HEK293 (cell line): ENCODE data around the gene AHRR.

Source experiments
- CTCF ChIA-PET: fragments of 350-600 bp; formaldehyde crosslinking; extraction: SDS; loops from one replicate; lab custom pipeline; 2021; ENCODE audit warnings: antibody characterized with exemption; lab: Yijun Ruan, JAX
- POLR2A ChIA-PET: fragments of 300-600 bp; formaldehyde crosslinking; extraction: SDS; loops from one replicate; lab custom pipeline; 2020; ENCODE audit warnings: antibody characterized with exemption, inconsistent platforms; lab: Yijun Ruan, JAX
- H3K27ac ChIP-seq: fragments of 200-500 bp; sonication (Bioruptor generic); 2 replicates; pipeline ENCODE4 v1.5.1; 2014; ENCODE audit warnings: low read depth, low read length, control low read depth, inconsistent platforms; ENCODE audit errors: extremely low read depth
- H3K36me3 ChIP-seq, 2 experiments: fragments of 200-500 bp in 1 of 2; sonication (Bioruptor generic) in 1 of 2; 1 replicate in 1 of 2; 2 replicates in 1 of 2; pipeline ENCODE4 v1.5.1; 2014 to 2017; ENCODE audit warnings: inconsistent platforms in 2 of 2, low read length in 2 of 2; ENCODE audit not compliant: control insufficient read depth in 2 of 2, insufficient read depth in 1 of 2
- H3K4me1 ChIP-seq: fragments of 200-500 bp; sonication (Bioruptor generic); 2 replicates; pipeline ENCODE4 v1.5.1; 2014; ENCODE audit warnings: mild to moderate bottlenecking, low read length, inconsistent platforms; ENCODE audit not compliant: control insufficient read depth, insufficient read depth
- H3K4me3 ChIP-seq: 2 replicates; pipeline ENCODE4 v1.5.1; 2011; ENCODE audit warnings: low read depth, mild to moderate bottlenecking, control low read depth, low read length, moderate library complexity
- H3K9me3 ChIP-seq: fragments of 200-500 bp; sonication (Bioruptor generic); 2 replicates; pipeline ENCODE4 v1.5.1; 2014; ENCODE audit warnings: low read depth, low read length, inconsistent platforms; ENCODE audit not compliant: control insufficient read depth, insufficient read depth
- FEZF1 ChIP-seq: fragments of 450-650 bp; formaldehyde crosslinking; IDR thresholded peaks from 2 replicates; pipeline ENCODE4 v1.5.1; 2016; ENCODE audit warnings: missing biosample characterization, missing genetic modification characterization
- GLI2 ChIP-seq: fragments of 450-650 bp; formaldehyde crosslinking; IDR thresholded peaks from 2 replicates; pipeline ENCODE4; 2017; ENCODE audit warnings: missing biosample characterization, missing genetic modification characterization, low read depth, borderline replicate concordance
- IKZF3 ChIP-seq: fragments of 450-650 bp; IDR thresholded peaks from 2 replicates; pipeline ENCODE4 v1.5.0; 2018; ENCODE audit warnings: missing biosample characterization, mild to moderate bottlenecking, missing genetic modification characterization, moderate library complexity
- KLF9 ChIP-seq: fragments of 450-650 bp; formaldehyde crosslinking; IDR thresholded peaks from 2 replicates; pipeline ENCODE4 v1.5.1; 2016; ENCODE audit warnings: missing biosample characterization, missing genetic modification characterization, low read depth
- PRDM2 ChIP-seq: fragments of 450-650 bp; formaldehyde crosslinking; IDR thresholded peaks from 2 replicates; pipeline ENCODE4 v1.5.1; 2016; ENCODE audit warnings: missing biosample characterization, missing genetic modification characterization, borderline replicate concordance
- SALL2 ChIP-seq: fragments of 450-650 bp; formaldehyde crosslinking; IDR thresholded peaks from 2 replicates; pipeline ENCODE4 v1.5.0; 2017; ENCODE audit warnings: missing biosample characterization, mild to moderate bottlenecking, missing genetic modification characterization, borderline replicate concordance
- TRIM28 ChIP-seq: IDR thresholded peaks from 2 replicates; pipeline ENCODE4 v1.6.1; 2011; ENCODE audit warnings: low read length, control low read depth, borderline replicate concordance
- ZNF391 ChIP-seq: fragments of 450-650 bp; formaldehyde crosslinking; IDR thresholded peaks from 2 replicates; pipeline ENCODE4 v1.5.1; 2016; ENCODE audit warnings: low read depth, missing biosample characterization, missing genetic modification characterization, borderline replicate concordance
- ZNF449 ChIP-seq: fragments of 450-650 bp; formaldehyde crosslinking; IDR thresholded peaks from 2 replicates; pipeline ENCODE4 v1.5.1; 2017; ENCODE audit warnings: missing biosample characterization, mild to moderate bottlenecking, missing genetic modification characterization, moderate library complexity
- ZNF473 ChIP-seq: fragments of 450-650 bp; formaldehyde crosslinking; IDR thresholded peaks from 2 replicates; pipeline ENCODE4 v1.5.1; 2017; ENCODE audit warnings: missing biosample characterization, missing genetic modification characterization
- ZNF571 ChIP-seq: fragments of 450-650 bp; formaldehyde crosslinking; IDR thresholded peaks from 2 replicates; pipeline ENCODE4 v1.5.0; 2017; ENCODE audit warnings: missing biosample characterization, missing genetic modification characterization
- ZNF658 ChIP-seq: fragments of 450-650 bp; formaldehyde crosslinking; IDR thresholded peaks from 2 replicates; pipeline ENCODE4; 2016; ENCODE audit warnings: missing biosample characterization, missing genetic modification characterization
- ZNF791 ChIP-seq: fragments of 450-650 bp; formaldehyde crosslinking; IDR thresholded peaks from 2 replicates; pipeline ENCODE4 v1.5.1; 2016; ENCODE audit warnings: missing biosample characterization, missing genetic modification characterization
- ZNF792 ChIP-seq: fragments of 450-650 bp; formaldehyde crosslinking; IDR thresholded peaks from 2 replicates; pipeline ENCODE4 v1.5.1; 2016; ENCODE audit warnings: missing biosample characterization, missing genetic modification characterization
- ZSCAN30 ChIP-seq: fragments of 450-650 bp; IDR thresholded peaks from 2 replicates; pipeline ENCODE4 v1.5.1; 2018; ENCODE audit warnings: missing biosample characterization, mild to moderate bottlenecking, missing genetic modification characterization, moderate library complexity
- TF ChIP-seq, protein P1 (sequence below): fragments of 450-650 bp; formaldehyde crosslinking; IDR thresholded peaks from 2 replicates; pipeline ENCODE4 v1.5.1; 2016; ENCODE audit warnings: missing biosample characterization, missing genetic modification characterization
- TF ChIP-seq, protein P2 (sequence below): fragments of 450-650 bp; formaldehyde crosslinking; IDR thresholded peaks from 2 replicates; pipeline ENCODE4 v1.5.1; 2017; ENCODE audit warnings: missing biosample characterization, missing genetic modification characterization
- TF ChIP-seq, protein P3 (sequence below): fragments of 450-650 bp; formaldehyde crosslinking; IDR thresholded peaks from 2 replicates; pipeline ENCODE4 v1.5.1; 2016; ENCODE audit warnings: missing biosample characterization, missing genetic modification characterization, low read depth

AHRR gene

DNA sequence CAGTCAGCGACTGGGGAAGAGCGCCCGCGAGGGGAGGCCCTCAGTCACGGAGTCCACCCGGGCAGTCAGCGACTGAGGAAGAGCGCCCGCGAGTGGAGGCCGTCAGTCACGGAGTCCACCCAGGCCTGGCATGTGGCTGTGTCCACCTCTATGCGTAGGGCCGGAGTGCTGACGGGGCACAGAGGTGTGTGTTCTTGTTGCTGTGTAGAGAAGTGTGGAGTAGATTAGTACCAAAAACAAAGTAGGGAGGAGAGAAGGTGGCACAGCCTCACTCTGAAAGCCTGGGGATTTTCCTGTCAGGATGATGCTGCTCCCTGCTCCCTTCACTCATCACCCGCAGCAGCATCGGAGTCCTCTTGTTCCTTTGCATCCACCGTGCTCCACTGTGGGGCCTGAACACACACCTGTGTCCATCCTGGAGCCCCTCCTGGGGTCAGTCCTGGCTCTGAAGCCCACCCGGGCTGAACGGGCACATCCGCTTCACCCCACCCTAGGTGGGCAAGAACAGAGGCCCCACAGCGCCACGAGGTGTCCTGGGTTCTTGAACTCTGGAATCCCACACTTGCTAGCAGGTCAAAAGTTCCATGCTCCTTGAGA, 37.9 kb downstream of the AHRR start (continued):
- TF ChIP-seq, protein P1, sequence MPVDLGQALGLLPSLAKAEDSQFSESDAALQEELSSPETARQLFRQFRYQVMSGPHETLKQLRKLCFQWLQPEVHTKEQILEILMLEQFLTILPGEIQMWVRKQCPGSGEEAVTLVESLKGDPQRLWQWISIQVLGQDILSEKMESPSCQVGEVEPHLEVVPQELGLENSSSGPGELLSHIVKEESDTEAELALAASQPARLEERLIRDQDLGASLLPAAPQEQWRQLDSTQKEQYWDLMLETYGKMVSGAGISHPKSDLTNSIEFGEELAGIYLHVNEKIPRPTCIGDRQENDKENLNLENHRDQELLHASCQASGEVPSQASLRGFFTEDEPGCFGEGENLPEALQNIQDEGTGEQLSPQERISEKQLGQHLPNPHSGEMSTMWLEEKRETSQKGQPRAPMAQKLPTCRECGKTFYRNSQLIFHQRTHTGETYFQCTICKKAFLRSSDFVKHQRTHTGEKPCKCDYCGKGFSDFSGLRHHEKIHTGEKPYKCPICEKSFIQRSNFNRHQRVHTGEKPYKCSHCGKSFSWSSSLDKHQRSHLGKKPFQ (tag by site-specific recombination): no peak
- TF ChIP-seq GLI2 (tag by site-specific recombination): no peak
- TF ChIP-seq ZNF792 (tag by site-specific recombination): no peak
- no peak for TF ChIP-seq PRDM2 (tag by site-specific recombination)
- TF ChIP-seq, protein P2, sequence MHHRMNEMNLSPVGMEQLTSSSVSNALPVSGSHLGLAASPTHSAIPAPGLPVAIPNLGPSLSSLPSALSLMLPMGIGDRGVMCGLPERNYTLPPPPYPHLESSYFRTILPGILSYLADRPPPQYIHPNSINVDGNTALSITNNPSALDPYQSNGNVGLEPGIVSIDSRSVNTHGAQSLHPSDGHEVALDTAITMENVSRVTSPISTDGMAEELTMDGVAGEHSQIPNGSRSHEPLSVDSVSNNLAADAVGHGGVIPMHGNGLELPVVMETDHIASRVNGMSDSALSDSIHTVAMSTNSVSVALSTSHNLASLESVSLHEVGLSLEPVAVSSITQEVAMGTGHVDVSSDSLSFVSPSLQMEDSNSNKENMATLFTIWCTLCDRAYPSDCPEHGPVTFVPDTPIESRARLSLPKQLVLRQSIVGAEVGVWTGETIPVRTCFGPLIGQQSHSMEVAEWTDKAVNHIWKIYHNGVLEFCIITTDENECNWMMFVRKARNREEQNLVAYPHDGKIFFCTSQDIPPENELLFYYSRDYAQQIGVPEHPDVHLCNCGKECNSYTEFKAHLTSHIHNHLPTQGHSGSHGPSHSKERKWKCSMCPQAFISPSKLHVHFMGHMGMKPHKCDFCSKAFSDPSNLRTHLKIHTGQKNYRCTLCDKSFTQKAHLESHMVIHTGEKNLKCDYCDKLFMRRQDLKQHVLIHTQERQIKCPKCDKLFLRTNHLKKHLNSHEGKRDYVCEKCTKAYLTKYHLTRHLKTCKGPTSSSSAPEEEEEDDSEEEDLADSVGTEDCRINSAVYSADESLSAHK (tag by site-specific recombination): no peak
- no peak for TF ChIP-seq KLF9 (tag by site-specific recombination)
- no peak for TF ChIP-seq TRIM28
- TF ChIP-seq IKZF3 (tag by site-specific recombination): no peak
- no peak for TF ChIP-seq ZNF391

- Histone ChIP-seq H3K36me3 (no peaks in the 10 kb centered on the region), H3K4me3 (no peak overlapping the region), H3K27ac (no peak overlapping the region), H3K9me3 (no peaks in the 10 kb centered on the region), H3K4me1 (no peaks in the 10 kb centered on the region)
- CTCF ChIA-PET: no interaction called here
- POLR2A ChIA-PET: interaction anchor here (0.6 kb wide), 1 partner anchor 36 kb away, joined by 7 read pairs; no protein-coding TSS in a partner anchor
- TF ChIP-seq GLI2 (tag by site-specific recombination): no peak
- TF ChIP-seq ZNF658 (tag by site-specific recombination): no peak
- TF ChIP-seq, protein P3, sequence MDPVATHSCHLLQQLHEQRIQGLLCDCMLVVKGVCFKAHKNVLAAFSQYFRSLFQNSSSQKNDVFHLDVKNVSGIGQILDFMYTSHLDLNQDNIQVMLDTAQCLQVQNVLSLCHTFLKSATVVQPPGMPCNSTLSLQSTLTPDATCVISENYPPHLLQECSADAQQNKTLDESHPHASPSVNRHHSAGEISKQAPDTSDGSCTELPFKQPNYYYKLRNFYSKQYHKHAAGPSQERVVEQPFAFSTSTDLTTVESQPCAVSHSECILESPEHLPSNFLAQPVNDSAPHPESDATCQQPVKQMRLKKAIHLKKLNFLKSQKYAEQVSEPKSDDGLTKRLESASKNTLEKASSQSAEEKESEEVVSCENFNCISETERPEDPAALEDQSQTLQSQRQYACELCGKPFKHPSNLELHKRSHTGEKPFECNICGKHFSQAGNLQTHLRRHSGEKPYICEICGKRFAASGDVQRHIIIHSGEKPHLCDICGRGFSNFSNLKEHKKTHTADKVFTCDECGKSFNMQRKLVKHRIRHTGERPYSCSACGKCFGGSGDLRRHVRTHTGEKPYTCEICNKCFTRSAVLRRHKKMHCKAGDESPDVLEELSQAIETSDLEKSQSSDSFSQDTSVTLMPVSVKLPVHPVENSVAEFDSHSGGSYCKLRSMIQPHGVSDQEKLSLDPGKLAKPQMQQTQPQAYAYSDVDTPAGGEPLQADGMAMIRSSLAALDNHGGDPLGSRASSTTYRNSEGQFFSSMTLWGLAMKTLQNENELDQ (tag by site-specific recombination): no peak
- TF ChIP-seq ZNF449 (tag by site-specific recombination): no peak
- no peak for TF ChIP-seq ZSCAN30 (tag by site-specific recombination)
- no peak for TF ChIP-seq ZNF792 (tag by site-specific recombination)
- TF ChIP-seq SALL2 (tag by site-specific recombination): no peak
- no peak for TF ChIP-seq ZNF473 (tag by site-specific recombination)
- TF ChIP-seq ZNF791 (tag by site-specific recombination): no peak
- TF ChIP-seq FEZF1 (tag by site-specific recombination): no peak
- TF ChIP-seq ZNF571 (tag by site-specific recombination): no peak
- no peak for TF ChIP-seq TRIM28
Measured at GRCh38 chr5:360257-361027, 38.9 kb downstream of the AHRR start.
